Measurements from ENCODE around the gene DCTN2. TPM values are rescaled to one million over a fixed set of nuclear protein-coding genes. Genes with fewer than 3 reads are reported as not detected.
"Not testable (repeated sequence)": the region's sequence is repeated elsewhere in the genome, so short reads cannot be mapped to it uniquely, and the experiment has no call there.

Gene DCTN2
- total and polyA plus RNA-seq, 2 experiments from 2014 or later: 144 to 202 TPM

- Histone ChIP-seq H3K36me3 (ENCODE audit: low read depth) (no peaks in the 10 kb centered on the region; the same call in 1 of the 2 replicates), H3K4me2 (ENCODE audit: unreplicated experiment) (peak within 1 kb of the TSS; percentile 94), H3F3A (ENCODE audit: insufficient read depth) (0 out of 2 replicates have a peak, but pooled peaks cover 5% of the 10 kb centered on the region), H3K9me3 (ENCODE audit: low read depth) (no peaks in the 10 kb centered on the region), H2AFZ (peak within 1 kb of the TSS; percentile 95), H3K27me3 (replicated peaks; ENCODE audit: insufficient read depth) (peaks cover 6% of the 10 kb centered on the region; the same call in 1 of the 2 replicates), H3K9ac (peak within 1 kb of the TSS; percentile 78), H3K4me3 (peak within 1 kb of the TSS; percentile 94), H3K9me2 (ENCODE audit: insufficient read depth) (no peaks in the 10 kb centered on the region), H3K27ac (no peak within 1 kb of the TSS), H4K20me1 (ENCODE audit: insufficient read depth) (no peaks in the 10 kb centered on the region), H3K4me1 (ENCODE audit: insufficient read depth) (peaks cover 15% of the 10 kb centered on the region), H3K79me2 (ENCODE audit: insufficient read depth) (no peaks in the 10 kb centered on the region)
- in situ Hi-C loops (cut with MboI): no loop called here
- 3 to 4% methylated on average over 52 to 66 of the region's 69 CpGs for WGBS, 2 experiments (ENCODE audit: low coverage in 1 of 2, low lambda C conversion rate in 2 of 2, missing lambda C conversion rate in 2 of 2)
- TF ChIP-seq EZH2 (IDR thresholded peaks at IDR 0.05; ENCODE audit: insufficient read depth, poor library complexity, severe bottlenecking) (no peak), EZH2phosphoT487 (IDR thresholded peaks at IDR 0.05; ENCODE audit: insufficient read depth, low read depth) (no peak)
- DNase-seq: peak; percentile 78
Observed at GRCh38 chr12:57590864-57591781, 44.1 kb upstream of the DCTN2 start, which contains the start of gene PIP4K2C. Gene PIP4K2C (plus strand): TSS chr12:57591192. CDS start chr12:57591290, 98 bp downstream.

GRCh38 chr12:57590479-57590863, 43.5 kb upstream of the DCTN2 start:
- H3K27me3 ChIP-seq (replicated peaks; ENCODE audit: insufficient read depth): peaks cover 6% of the 10 kb centered on the region; the same call in 1 of the 2 replicates
- in situ Hi-C loops (cut with MboI): no loop called here
- H3K9me3 ChIP-seq (ENCODE audit: low read depth): no peaks in the 10 kb centered on the region
- H3K4me2 ChIP-seq (ENCODE audit: unreplicated experiment): peak overlapping the region; percentile 94
- 0% methylated on average over 2 of the region's 2 CpGs for WGBS, 2 experiments (ENCODE audit: low coverage in 1 of 2, low lambda C conversion rate in 2 of 2, missing lambda C conversion rate in 2 of 2)
- DNase-seq: no peak
- H3F3A ChIP-seq (ENCODE audit: insufficient read depth): 0 out of 2 replicates have a peak, but pooled peaks cover 5% of the 10 kb centered on the region
- no peaks in the 10 kb centered on the region for H3K9me2 ChIP-seq (ENCODE audit: insufficient read depth)
- TF ChIP-seq EZH2phosphoT487 (IDR thresholded peaks at IDR 0.05; ENCODE audit: insufficient read depth, low read depth) (no peak), EZH2 (IDR thresholded peaks at IDR 0.05; ENCODE audit: insufficient read depth, poor library complexity, severe bottlenecking) (no peak)
- H3K4me1 ChIP-seq (ENCODE audit: insufficient read depth): peaks cover 15% of the 10 kb centered on the region
- no peaks in the 10 kb centered on the region for H3K79me2 ChIP-seq (ENCODE audit: insufficient read depth)
- H3K27ac ChIP-seq: no peak overlapping the region
- peak overlapping the region; percentile 94 for H3K4me3 ChIP-seq
- H2AFZ ChIP-seq: peak overlapping the region; percentile 95
- no peaks in the 10 kb centered on the region for H4K20me1 ChIP-seq (ENCODE audit: insufficient read depth)
- H3K36me3 ChIP-seq (ENCODE audit: low read depth): no peaks in the 10 kb centered on the region; the same call in 1 of the 2 replicates
- peak overlapping the region; percentile 78 for H3K9ac ChIP-seq

GRCh38 chr12:57588951-57589610, 42.1 kb upstream of the DCTN2 start:
- H3K79me2 ChIP-seq (ENCODE audit: insufficient read depth); H4K20me1 ChIP-seq (ENCODE audit: insufficient read depth); H3K36me3 ChIP-seq (ENCODE audit: low read depth); H3K9me2 ChIP-seq (ENCODE audit: insufficient read depth); in situ Hi-C loops (cut with MboI); H3K4me3 ChIP-seq; H3F3A ChIP-seq (ENCODE audit: insufficient read depth); H3K27me3 ChIP-seq (replicated peaks; ENCODE audit: insufficient read depth); H3K9ac ChIP-seq; DNase-seq; H2AFZ ChIP-seq; H3K9me3 ChIP-seq (ENCODE audit: low read depth); H3K27ac ChIP-seq; H3K4me2 ChIP-seq (ENCODE audit: unreplicated experiment): not testable (repeated sequence)
- H3K4me1 ChIP-seq (ENCODE audit: insufficient read depth): peaks cover 15% of the 10 kb centered on the region
- 88 to 89% methylated on average over 15 of the region's 15 CpGs for WGBS, 2 experiments (ENCODE audit: low coverage in 1 of 2, low lambda C conversion rate in 2 of 2, missing lambda C conversion rate in 2 of 2)

- Histone ChIP-seq H3K4me3 (no peak overlapping the region), H3F3A (ENCODE audit: insufficient read depth) (0 out of 2 replicates have a peak, but pooled peaks cover 1% of the 10 kb centered on the region), H3K27me3 (replicated peaks; ENCODE audit: insufficient read depth) (peaks cover 6% of the 10 kb centered on the region; the same call in 1 of the 2 replicates), H3K4me2 (ENCODE audit: unreplicated experiment) (no peak overlapping the region), H3K36me3 (ENCODE audit: low read depth) (no peaks in the 10 kb centered on the region), H3K9me3 (ENCODE audit: low read depth) (no peaks in the 10 kb centered on the region), H2AFZ (no peak overlapping the region), H3K79me2 (ENCODE audit: insufficient read depth) (no peaks in the 10 kb centered on the region), H3K27ac (no peak overlapping the region), H4K20me1 (ENCODE audit: insufficient read depth) (no peaks in the 10 kb centered on the region), H3K4me1 (ENCODE audit: insufficient read depth) (peaks cover 7% of the 10 kb centered on the region), H3K9me2 (ENCODE audit: insufficient read depth) (no peaks in the 10 kb centered on the region), H3K9ac (no peak overlapping the region)
- WGBS, 2 experiments (ENCODE audit: low coverage in 1 of 2, low lambda C conversion rate in 2 of 2, missing lambda C conversion rate in 2 of 2): 61 to 68% methylated on average over 3 of the region's 3 CpGs
- TF ChIP-seq EZH2 (IDR thresholded peaks at IDR 0.05; ENCODE audit: insufficient read depth, poor library complexity, severe bottlenecking) (no peak), EZH2phosphoT487 (IDR thresholded peaks at IDR 0.05; ENCODE audit: insufficient read depth, low read depth) (no peak)
- in situ Hi-C loops (cut with MboI): no loop called here
- no peak for DNase-seq
Observed at GRCh38 chr12:57586832-57587429, 39.9 kb upstream of the DCTN2 start.
